Measurements from ENCODE around the gene PRICKLE1. TPM values are rescaled to one million over a fixed set of nuclear protein-coding genes. Genes with fewer than 3 reads are reported as not detected.

The PRICKLE1 gene
- total and polyA plus RNA-seq, 2 of the 13 experiments (the other 11 are each of a cell fraction or from before 2014, with no cell fraction given): not detected

DNA sequence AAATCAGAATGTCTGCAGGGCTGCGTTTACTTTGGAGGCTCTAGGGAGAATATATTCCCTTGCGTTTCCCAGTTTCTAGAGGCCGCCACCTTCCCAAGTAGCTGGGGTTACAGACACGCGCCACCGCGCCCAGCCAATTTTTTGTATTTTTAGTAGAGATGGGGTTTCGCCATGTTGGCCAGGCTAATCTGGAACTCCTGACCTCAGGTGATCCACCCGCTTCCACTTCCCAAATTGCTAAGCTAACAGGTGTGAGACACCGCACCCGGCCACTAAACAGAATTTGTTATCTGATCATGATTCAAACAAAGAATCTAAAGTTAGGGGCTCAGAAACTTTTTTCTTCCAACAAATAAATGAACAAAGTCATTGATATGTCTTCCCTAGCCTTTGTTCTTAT, 148.9 kb downstream of the PRICKLE1 start (continued):
- TF ChIP-seq MBNL3 (CRISPR knock-in tag; conservative IDR thresholded peaks at IDR 0.05) (no peak), GABPA (IDR thresholded peaks at IDR 0.05; ENCODE audit: low read depth, low read length) (no peak), GABPA (CRISPR knock-in tag; IDR thresholded peaks at IDR 0.05; ENCODE audit: low read depth) (no peak)

DNA sequence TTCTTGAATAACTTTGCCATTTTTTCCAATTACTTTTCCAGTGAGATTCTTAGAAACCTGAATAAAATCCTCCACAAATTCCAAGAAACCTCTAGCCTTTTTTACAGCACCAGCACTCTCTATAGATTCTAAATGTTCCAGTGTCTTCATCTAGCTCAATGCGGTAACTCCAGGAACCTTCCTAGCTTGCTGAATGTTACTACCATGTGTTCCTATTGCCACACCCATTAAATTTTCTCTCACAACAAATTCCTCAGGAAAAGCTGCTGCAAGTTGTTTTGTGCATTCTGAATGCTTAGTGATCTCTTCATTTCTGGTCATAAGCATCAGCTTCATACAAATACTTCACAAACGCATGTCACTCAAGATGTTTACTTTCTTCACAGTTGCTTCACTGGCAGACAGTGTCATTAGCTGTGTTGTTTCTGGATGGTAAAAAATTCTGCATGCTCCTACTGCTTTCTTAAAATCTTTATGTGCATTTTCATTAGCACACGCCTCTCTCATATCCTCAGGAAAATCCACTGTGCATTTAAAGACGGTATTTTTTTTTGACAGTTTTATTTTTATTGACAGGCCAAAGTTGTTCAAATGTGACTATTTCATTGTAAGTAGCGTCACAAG, 156.9 kb downstream of the PRICKLE1 start:
- TF ChIP-seq ATF1 (CRISPR knock-in tag; IDR thresholded peaks at IDR 0.05) (no peak), ZNF558 (CRISPR knock-in tag; IDR thresholded peaks at IDR 0.05; ENCODE audit: borderline replicate concordance) (no peak), MXD4 (CRISPR knock-in tag; IDR thresholded peaks at IDR 0.05) (no peak), ZFP36L1 (CRISPR knock-in tag; IDR thresholded peaks at IDR 0.05) (no peak), ZNF251 (CRISPR knock-in tag; IDR thresholded peaks at IDR 0.05) (no peak), AKAP8 (CRISPR knock-in tag; IDR thresholded peaks at IDR 0.05) (no peak), AHR (CRISPR knock-in tag; IDR thresholded peaks at IDR 0.05) (no peak), ZNF776 (CRISPR knock-in tag; IDR thresholded peaks at IDR 0.05) (no peak)
- TF ChIP-seq, protein P1, sequence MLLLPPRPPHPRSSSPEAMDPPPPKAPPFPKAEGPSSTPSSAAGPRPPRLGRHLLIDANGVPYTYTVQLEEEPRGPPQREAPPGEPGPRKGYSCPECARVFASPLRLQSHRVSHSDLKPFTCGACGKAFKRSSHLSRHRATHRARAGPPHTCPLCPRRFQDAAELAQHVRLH (CRISPR knock-in tag; IDR thresholded peaks at IDR 0.05; ENCODE audit: borderline replicate concordance, low read depth): no peak
- TF ChIP-seq, protein P2, sequence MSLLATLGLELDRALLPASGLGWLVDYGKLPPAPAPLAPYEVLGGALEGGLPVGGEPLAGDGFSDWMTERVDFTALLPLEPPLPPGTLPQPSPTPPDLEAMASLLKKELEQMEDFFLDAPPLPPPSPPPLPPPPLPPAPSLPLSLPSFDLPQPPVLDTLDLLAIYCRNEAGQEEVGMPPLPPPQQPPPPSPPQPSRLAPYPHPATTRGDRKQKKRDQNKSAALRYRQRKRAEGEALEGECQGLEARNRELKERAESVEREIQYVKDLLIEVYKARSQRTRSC (CRISPR knock-in tag; IDR thresholded peaks at IDR 0.05; ENCODE audit: low read depth): no peak
- H3K27ac ChIP-seq (ENCODE audit: extremely low read length, insufficient read depth, low read length): no peak overlapping the region
- BruUV-seq (replicated peaks): no TSS peak
- H2AFZ ChIP-seq (ENCODE audit: low read length): no peak overlapping the region
- ATAC-seq: no peak
- no peak overlapping the region for H3K4me2 ChIP-seq (ENCODE audit: low read depth, low read length)
- H3K36me3 ChIP-seq (replicated peaks in 1 of 2; ENCODE audit: control insufficient read depth in 1 of 2, insufficient read depth in 2 of 2, low read length in 2 of 2): peaks cover 1 to 7% of the 10 kb centered on the region in 2 experiments; a peak in 3 of 5 replicates
- in situ Hi-C loops (cut with HindIII; ENCODE audit: extremely low pct_ligation_motif_present, low pct_unique_long_range_greater_than_20kb): no loop called here
- WGBS (ENCODE audit: low lambda C conversion rate): 98% methylated on average over 5 of the region's 5 CpGs
- no peak for DNase-seq (ENCODE audit: low spot score)
- FAIRE-seq: no peak
- ChIA-PET POLR2A (no interaction called here), CTCF (ENCODE audit: low intra/inter-chr PET ratio, low total read pairs) (no interaction called here)
- H3K9me3 ChIP-seq (ENCODE audit: low read length): no peaks in the 10 kb centered on the region
- H3K27me3 ChIP-seq (ENCODE audit: control insufficient read depth in 1 of 2, insufficient read depth in 2 of 2, low read length in 2 of 2): no peaks in the 10 kb centered on the region
- intact Hi-C loops (cut with micrococcal nuclease; ENCODE audit: unreplicated experiment): no loop called here
- no peaks in the 10 kb centered on the region for H3K79me2 ChIP-seq (ENCODE audit: insufficient read depth, low read length)
- no peak overlapping the region for H3K9ac ChIP-seq (ENCODE audit: insufficient read depth, low read depth, low read length)
- H4K20me1 ChIP-seq (ENCODE audit: insufficient read depth, low read length): no peaks in the 10 kb centered on the region
- no peaks in the 10 kb centered on the region for H3K4me1 ChIP-seq (ENCODE audit: insufficient read depth, low read length)
- no peak overlapping the region for H3K4me3 ChIP-seq (replicated peaks in 1 of 3; ENCODE audit: insufficient read depth in 1 of 3, low read depth in 2 of 3, low read length in 3 of 3)
